ENCODE results near the gene CARD10.

The CARD10 gene

GRCh38 chr22:37499789-37500540, 19.2 kb downstream of the CARD10 start:
- TF ChIP-seq NFIC (IDR thresholded peaks at IDR 0.05) (no peak), TEAD4 (IDR thresholded peaks at IDR 0.05) (no peak), RAD21 (IDR thresholded peaks at IDR 0.05; ENCODE audit: low read depth) (no peak), TAF1 (IDR thresholded peaks at IDR 0.05; ENCODE audit: low read depth) (no peak), EP300 (IDR thresholded peaks at IDR 0.05; ENCODE audit: borderline replicate concordance) (no peak), TCF12 (IDR thresholded peaks at IDR 0.05; ENCODE audit: low read depth) (no peak), CEBPB (IDR thresholded peaks at IDR 0.05) (no peak), YY1 (IDR thresholded peaks at IDR 0.05; ENCODE audit: low read depth) (no peak), ZBTB7A (IDR thresholded peaks at IDR 0.05; ENCODE audit: low read depth) (no peak), FOXM1 (IDR thresholded peaks at IDR 0.05; ENCODE audit: borderline replicate concordance, low read depth) (no peak), EGR1 (IDR thresholded peaks at IDR 0.05) (no peak), CREB1 (IDR thresholded peaks at IDR 0.05; ENCODE audit: low read depth) (no peak)
- TF ChIP-seq, protein P1, sequence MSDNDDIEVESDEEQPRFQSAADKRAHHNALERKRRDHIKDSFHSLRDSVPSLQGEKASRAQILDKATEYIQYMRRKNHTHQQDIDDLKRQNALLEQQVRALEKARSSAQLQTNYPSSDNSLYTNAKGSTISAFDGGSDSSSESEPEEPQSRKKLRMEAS (IDR thresholded peaks at IDR 0.05): no peak
- TF ChIP-seq, protein P2, sequence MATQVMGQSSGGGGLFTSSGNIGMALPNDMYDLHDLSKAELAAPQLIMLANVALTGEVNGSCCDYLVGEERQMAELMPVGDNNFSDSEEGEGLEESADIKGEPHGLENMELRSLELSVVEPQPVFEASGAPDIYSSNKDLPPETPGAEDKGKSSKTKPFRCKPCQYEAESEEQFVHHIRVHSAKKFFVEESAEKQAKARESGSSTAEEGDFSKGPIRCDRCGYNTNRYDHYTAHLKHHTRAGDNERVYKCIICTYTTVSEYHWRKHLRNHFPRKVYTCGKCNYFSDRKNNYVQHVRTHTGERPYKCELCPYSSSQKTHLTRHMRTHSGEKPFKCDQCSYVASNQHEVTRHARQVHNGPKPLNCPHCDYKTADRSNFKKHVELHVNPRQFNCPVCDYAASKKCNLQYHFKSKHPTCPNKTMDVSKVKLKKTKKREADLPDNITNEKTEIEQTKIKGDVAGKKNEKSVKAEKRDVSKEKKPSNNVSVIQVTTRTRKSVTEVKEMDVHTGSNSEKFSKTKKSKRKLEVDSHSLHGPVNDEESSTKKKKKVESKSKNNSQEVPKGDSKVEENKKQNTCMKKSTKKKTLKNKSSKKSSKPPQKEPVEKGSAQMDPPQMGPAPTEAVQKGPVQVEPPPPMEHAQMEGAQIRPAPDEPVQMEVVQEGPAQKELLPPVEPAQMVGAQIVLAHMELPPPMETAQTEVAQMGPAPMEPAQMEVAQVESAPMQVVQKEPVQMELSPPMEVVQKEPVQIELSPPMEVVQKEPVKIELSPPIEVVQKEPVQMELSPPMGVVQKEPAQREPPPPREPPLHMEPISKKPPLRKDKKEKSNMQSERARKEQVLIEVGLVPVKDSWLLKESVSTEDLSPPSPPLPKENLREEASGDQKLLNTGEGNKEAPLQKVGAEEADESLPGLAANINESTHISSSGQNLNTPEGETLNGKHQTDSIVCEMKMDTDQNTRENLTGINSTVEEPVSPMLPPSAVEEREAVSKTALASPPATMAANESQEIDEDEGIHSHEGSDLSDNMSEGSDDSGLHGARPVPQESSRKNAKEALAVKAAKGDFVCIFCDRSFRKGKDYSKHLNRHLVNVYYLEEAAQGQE (IDR thresholded peaks at IDR 0.05; ENCODE audit: low read depth): no peak
- TF ChIP-seq, protein P3, sequence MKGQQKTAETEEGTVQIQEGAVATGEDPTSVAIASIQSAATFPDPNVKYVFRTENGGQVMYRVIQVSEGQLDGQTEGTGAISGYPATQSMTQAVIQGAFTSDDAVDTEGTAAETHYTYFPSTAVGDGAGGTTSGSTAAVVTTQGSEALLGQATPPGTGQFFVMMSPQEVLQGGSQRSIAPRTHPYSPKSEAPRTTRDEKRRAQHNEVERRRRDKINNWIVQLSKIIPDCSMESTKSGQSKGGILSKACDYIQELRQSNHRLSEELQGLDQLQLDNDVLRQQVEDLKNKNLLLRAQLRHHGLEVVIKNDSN (IDR thresholded peaks at IDR 0.05): no peak

DNA sequence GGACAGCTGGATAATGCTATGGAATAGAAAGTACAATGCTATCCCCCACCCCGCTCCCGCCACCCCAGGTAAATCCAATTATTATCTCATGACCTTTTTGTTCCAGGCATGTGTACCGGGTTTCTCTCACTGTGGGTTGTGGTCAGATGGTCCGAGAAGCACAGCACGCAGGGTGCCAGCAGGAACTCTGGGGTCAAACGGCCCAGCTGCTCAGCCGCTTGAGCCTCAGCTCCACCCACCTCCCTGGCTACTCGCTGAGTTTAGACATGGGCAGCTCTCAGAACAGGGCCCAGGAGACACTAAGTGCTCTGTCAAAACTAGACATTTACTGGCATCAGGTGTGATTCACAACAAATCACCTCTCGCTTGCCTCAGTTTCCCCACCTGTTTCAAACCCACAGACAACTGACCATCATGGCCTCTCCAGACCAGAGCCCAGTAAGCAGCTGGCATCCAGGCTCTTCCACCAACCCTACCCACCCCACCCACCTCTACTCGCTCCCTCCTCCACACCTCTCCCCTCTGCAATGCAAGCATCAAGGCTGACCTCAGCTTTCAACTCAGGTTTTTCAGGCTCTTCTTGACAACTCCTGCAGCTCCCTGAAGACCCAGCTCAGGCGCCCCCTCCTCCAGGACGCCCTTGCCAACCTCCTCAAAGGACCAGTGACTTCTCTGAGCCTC, 20.0 kb downstream of the CARD10 start:
- TF ChIP-seq TCF12 (IDR thresholded peaks at IDR 0.05; ENCODE audit: low read depth): no peak
- no peak for TF ChIP-seq CEBPB (IDR thresholded peaks at IDR 0.05)
- no peak for TF ChIP-seq NFIC (IDR thresholded peaks at IDR 0.05)
- no peak for TF ChIP-seq YY1 (IDR thresholded peaks at IDR 0.05; ENCODE audit: low read depth)
- TF ChIP-seq CREB1 (IDR thresholded peaks at IDR 0.05; ENCODE audit: low read depth): no peak
- TF ChIP-seq FOXM1 (IDR thresholded peaks at IDR 0.05; ENCODE audit: borderline replicate concordance, low read depth): no peak
- TF ChIP-seq, protein P3 (IDR thresholded peaks at IDR 0.05): no peak
- no peak for TF ChIP-seq TEAD4 (IDR thresholded peaks at IDR 0.05)
- TF ChIP-seq, protein P1 (IDR thresholded peaks at IDR 0.05): no peak
- TF ChIP-seq TAF1 (IDR thresholded peaks at IDR 0.05; ENCODE audit: low read depth): no peak
- TF ChIP-seq EP300 (IDR thresholded peaks at IDR 0.05; ENCODE audit: borderline replicate concordance): no peak
- no peak for TF ChIP-seq RAD21 (IDR thresholded peaks at IDR 0.05; ENCODE audit: low read depth)
- no peak for TF ChIP-seq ZBTB7A (IDR thresholded peaks at IDR 0.05; ENCODE audit: low read depth)
- no peak for TF ChIP-seq EGR1 (IDR thresholded peaks at IDR 0.05)
- TF ChIP-seq, protein P2 (IDR thresholded peaks at IDR 0.05; ENCODE audit: low read depth): no peak

DNA sequence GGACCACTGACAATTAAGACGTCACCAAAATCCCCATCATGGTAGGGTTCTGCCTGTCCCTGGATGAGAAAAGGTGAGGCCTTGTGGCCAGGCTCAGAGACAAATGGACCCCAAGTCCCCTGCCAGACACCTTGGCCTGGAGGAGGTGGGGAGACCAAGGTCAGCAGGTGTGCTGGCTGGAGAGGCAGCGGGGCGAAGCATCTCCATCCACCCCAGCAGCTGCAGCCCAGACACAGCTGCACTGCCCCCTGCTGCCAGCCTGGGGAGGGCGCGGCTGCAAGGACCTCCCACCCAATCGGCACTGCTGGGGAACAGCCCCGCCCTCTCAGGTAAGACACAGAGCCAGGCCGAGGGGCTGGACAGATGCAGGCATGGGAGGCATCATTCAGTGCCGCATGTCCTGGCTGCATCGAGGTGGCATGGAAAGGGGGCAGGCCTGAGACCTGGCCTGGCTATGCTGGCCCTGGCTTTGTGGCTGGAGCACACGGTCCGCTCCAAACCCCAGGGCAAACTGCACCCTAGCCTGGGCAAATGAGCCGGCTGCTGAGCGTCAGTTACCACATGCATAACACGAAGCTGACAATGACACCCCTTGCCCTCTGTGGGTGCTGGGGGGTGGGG, 20.8 kb downstream of the CARD10 start:
- TF ChIP-seq RAD21 (IDR thresholded peaks at IDR 0.05; ENCODE audit: low read depth): peak; percentile 61
- TF ChIP-seq TCF12 (IDR thresholded peaks at IDR 0.05; ENCODE audit: low read depth): peak; percentile 88
- TF ChIP-seq EP300 (IDR thresholded peaks at IDR 0.05; ENCODE audit: borderline replicate concordance): peak; percentile 54; the same call in 1 of the 2 replicates
- TF ChIP-seq, protein P3 (IDR thresholded peaks at IDR 0.05): no peak
- TF ChIP-seq, protein P1 (IDR thresholded peaks at IDR 0.05): peak; percentile 41
- no peak for TF ChIP-seq EGR1 (IDR thresholded peaks at IDR 0.05)

- no peak for TF ChIP-seq CEBPB (IDR thresholded peaks at IDR 0.05)
- TF ChIP-seq, protein P1 (IDR thresholded peaks at IDR 0.05): no peak; the same call in 1 of the 2 replicates
- no peak for TF ChIP-seq YY1 (IDR thresholded peaks at IDR 0.05; ENCODE audit: low read depth)
- no peak for TF ChIP-seq EGR1 (IDR thresholded peaks at IDR 0.05)
- TF ChIP-seq, protein P2 (IDR thresholded peaks at IDR 0.05; ENCODE audit: low read depth): no peak
- TF ChIP-seq ZBTB7A (IDR thresholded peaks at IDR 0.05; ENCODE audit: low read depth): 0 out of 2 replicates have a peak, but pooled peaks have one; percentile 74
- TF ChIP-seq TCF12 (IDR thresholded peaks at IDR 0.05; ENCODE audit: low read depth): peak; percentile 72
- TF ChIP-seq CREB1 (IDR thresholded peaks at IDR 0.05; ENCODE audit: low read depth): no peak
- no peak for TF ChIP-seq TAF1 (IDR thresholded peaks at IDR 0.05; ENCODE audit: low read depth)
- TF ChIP-seq TEAD4 (IDR thresholded peaks at IDR 0.05): peak; percentile 93
- peak; percentile 41; the same call in 1 of the 2 replicates for TF ChIP-seq FOXM1 (IDR thresholded peaks at IDR 0.05; ENCODE audit: borderline replicate concordance, low read depth)
- peak; percentile 88 for TF ChIP-seq NFIC (IDR thresholded peaks at IDR 0.05)
- TF ChIP-seq EP300 (IDR thresholded peaks at IDR 0.05; ENCODE audit: borderline replicate concordance): peak; percentile 83
- TF ChIP-seq, protein P3 (IDR thresholded peaks at IDR 0.05): no peak
- TF ChIP-seq RAD21 (IDR thresholded peaks at IDR 0.05; ENCODE audit: low read depth): no peak
These were observed 22.1 kb downstream of the CARD10 start for GRCh38 chr22:37497062-37497599.
